ENCODE data around the gene CNOT4. TPM values are rescaled to one million over a fixed set of nuclear protein-coding genes. Genes with fewer than 3 reads are reported as not detected.

CNOT4 gene
- total RNA-seq, 1 experiment from 2014 or later, result 9.7 TPM

DNA sequence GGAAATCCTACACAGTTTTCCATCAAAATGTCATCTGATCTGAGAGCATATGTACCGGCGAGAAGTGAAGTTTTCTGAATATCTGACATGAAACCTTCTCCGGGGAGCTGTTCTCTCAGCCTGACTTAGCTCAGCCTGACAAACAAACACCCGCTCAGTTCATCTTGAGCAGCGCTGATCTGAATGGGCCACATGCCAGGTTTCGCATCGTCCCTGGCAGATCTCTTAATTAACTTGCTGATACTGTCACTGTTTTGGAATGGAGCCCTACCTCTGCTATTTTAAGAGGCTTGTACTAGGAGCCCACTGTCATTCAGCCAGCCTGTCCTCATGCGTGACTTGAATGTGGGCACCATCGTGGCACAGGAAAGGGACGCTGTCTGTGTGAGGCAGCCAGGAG, 167.0 kb downstream of the CNOT4 start:
- Histone ChIP-seq H3K9me2 (replicated peaks; ENCODE audit: low read length) (no peaks in the 10 kb centered on the region), H3K4me2 (ENCODE audit: low read length) (no peak overlapping the region), H3K27ac (ENCODE audit: low read length) (no peak overlapping the region), H2AFZ (ENCODE audit: low read length) (no peak overlapping the region), H3K4me1 (ENCODE audit: insufficient read depth, low read length) (no peaks in the 10 kb centered on the region), H3K4me3 (ENCODE audit: low read length) (no peak overlapping the region), H3K9me3 (ENCODE audit: low read length) (no peaks in the 10 kb centered on the region), H3K9ac (ENCODE audit: low read length) (no peak overlapping the region), H4K20me1 (ENCODE audit: low read length) (no peaks in the 10 kb centered on the region), H3K27me3 (ENCODE audit: low read length) (peaks cover 10% of the 10 kb centered on the region; the same call in 1 of the 2 replicates), H3K79me2 (ENCODE audit: low read length) (no peaks in the 10 kb centered on the region), H3K36me3 (ENCODE audit: low read depth, low read length) (no peaks in the 10 kb centered on the region), H3F3A (ENCODE audit: low read length, unreplicated experiment) (no peaks in the 10 kb centered on the region)
- CTCF ChIA-PET, result no interaction called here
- TF ChIP-seq CTCF (conservative IDR thresholded peaks at IDR 0.05; ENCODE audit: low read depth, low read length), result no peak
- no peak for TF ChIP-seq EZH2phosphoT487 (IDR thresholded peaks at IDR 0.05; ENCODE audit: borderline replicate concordance, low read length)
- TF ChIP-seq EZH2 (IDR thresholded peaks at IDR 0.05; ENCODE audit: low read length, unreplicated experiment), result no peak
- ATAC-seq, result no peak
- no peak for DNase-seq
- BruUV-seq (replicated peaks), result no TSS peak
- POLR2A ChIA-PET (ENCODE audit: unreplicated experiment), result no interaction called here
- intact Hi-C loops (cut with micrococcal nuclease), result no loop called here

GRCh38 chr7:135341049-135341448, 168.9 kb downstream of the CNOT4 start:
- DNase-seq (no peak), ATAC-seq (no peak)
- CTCF ChIA-PET, result no interaction called here

More at GRCh38 chr7:135341049-135341448, 168.9 kb downstream of the CNOT4 start:
- no peaks in the 10 kb centered on the region for H3K4me1 ChIP-seq (ENCODE audit: insufficient read depth, low read length)
- no peaks in the 10 kb centered on the region for H3K9me3 ChIP-seq (ENCODE audit: low read length)
- intact Hi-C loops (cut with micrococcal nuclease), result no loop called here
- H3K27me3 ChIP-seq (ENCODE audit: low read length), result no peaks in the 10 kb centered on the region; the same call in 1 of the 2 replicates
- no peaks in the 10 kb centered on the region for H3K36me3 ChIP-seq (ENCODE audit: low read depth, low read length)
- H2AFZ ChIP-seq (ENCODE audit: low read length), result no peak overlapping the region
- TF ChIP-seq CTCF (conservative IDR thresholded peaks at IDR 0.05; ENCODE audit: low read depth, low read length) (no peak), EZH2phosphoT487 (IDR thresholded peaks at IDR 0.05; ENCODE audit: borderline replicate concordance, low read length) (no peak), EZH2 (IDR thresholded peaks at IDR 0.05; ENCODE audit: low read length, unreplicated experiment) (no peak)
- no peak overlapping the region for H3K4me3 ChIP-seq (ENCODE audit: low read length)
- H3K9me2 ChIP-seq (replicated peaks; ENCODE audit: low read length), result no peaks in the 10 kb centered on the region
- H3K79me2 ChIP-seq (ENCODE audit: low read length), result no peaks in the 10 kb centered on the region
- POLR2A ChIA-PET (ENCODE audit: unreplicated experiment), result no interaction called here
- H3K9ac ChIP-seq (ENCODE audit: low read length), result no peak overlapping the region
- BruUV-seq (replicated peaks), result no TSS peak
- no peak overlapping the region for H3K27ac ChIP-seq (ENCODE audit: low read length)
- no peaks in the 10 kb centered on the region for H3F3A ChIP-seq (ENCODE audit: low read length, unreplicated experiment)
- H4K20me1 ChIP-seq (ENCODE audit: low read length), result no peaks in the 10 kb centered on the region
- no peak overlapping the region for H3K4me2 ChIP-seq (ENCODE audit: low read length)
